HG02642 (cell line): ENCODE measurements around the gene PDZD2.
A peak's percentile ranks its signal among the peaks of the same experiment; 100 is the strongest.
"Not testable (repeated sequence)": the region's sequence is repeated elsewhere in the genome, so short reads cannot be mapped to it uniquely, and the experiment has no call there.

Experiments
- ATAC-seq: cut with Tn5 transposase; IDR thresholded peaks from one replicate; pipeline ENCODE4 v1.9.1; 2021; ENCODE audit warnings: mild to moderate bottlenecking; ENCODE audit not compliant: unreplicated experiment, poor library complexity

PDZD2 gene

GRCh38 chr5:31990081-31990650 lies 351.2 kb downstream of the PDZD2 start:
- no peak for ATAC-seq

- no peak for ATAC-seq
These were observed 351.8 kb downstream of the PDZD2 start for GRCh38 chr5:31990701-31991110.

- no peak for ATAC-seq
These were observed 353.4 kb downstream of the PDZD2 start for GRCh38 chr5:31992377-31992776.

- ATAC-seq, result peak; percentile 44
These were observed 354.4 kb downstream of the PDZD2 start for GRCh38 chr5:31993165-31993961.

- ATAC-seq, result peak; percentile 73
These were observed 356.1 kb downstream of the PDZD2 start for GRCh38 chr5:31995006-31995405.

GRCh38 chr5:31995714-31996113 lies 356.8 kb downstream of the PDZD2 start:
- ATAC-seq, result no peak

GRCh38 chr5:31996909-31997308 lies 358.0 kb downstream of the PDZD2 start:
- no peak for ATAC-seq

GRCh38 chr5:31999470-31999869 lies 360.5 kb downstream of the PDZD2 start:
- ATAC-seq, result no peak

GRCh38 chr5:32000731-32001130 lies 361.8 kb downstream of the PDZD2 start:
- ATAC-seq, result no peak

GRCh38 chr5:32001284-32001683 lies 362.4 kb downstream of the PDZD2 start:
- no peak for ATAC-seq

- ATAC-seq, result no peak
These were observed 362.8 kb downstream of the PDZD2 start for GRCh38 chr5:32001707-32002106.

GRCh38 chr5:32002755-32003154 lies 363.8 kb downstream of the PDZD2 start:
- ATAC-seq, result no peak

- ATAC-seq, result no peak
These were observed 365.1 kb downstream of the PDZD2 start for GRCh38 chr5:32003981-32004380.

- ATAC-seq, result peak; percentile 77
These were observed 365.5 kb downstream of the PDZD2 start for GRCh38 chr5:32004404-32004803.

GRCh38 chr5:32008746-32009145 lies 369.8 kb downstream of the PDZD2 start:
- ATAC-seq, result no peak

- ATAC-seq, result no peak
These were observed 374.7 kb downstream of the PDZD2 start for GRCh38 chr5:32013658-32014057.

GRCh38 chr5:32014096-32014745 lies 375.3 kb downstream of the PDZD2 start:
- ATAC-seq, result no peak

GRCh38 chr5:32015262-32015661 lies 376.3 kb downstream of the PDZD2 start:
- ATAC-seq, result not testable (repeated sequence)

GRCh38 chr5:32017692-32018367 lies 378.9 kb downstream of the PDZD2 start:
- ATAC-seq, result no peak

GRCh38 chr5:32018476-32019436 lies 379.8 kb downstream of the PDZD2 start:
- ATAC-seq, result no peak
